K562 (cell line): Measurements from ENCODE around the gene FABP3. TPM values are rescaled to one million over a fixed set of nuclear protein-coding genes. Genes with fewer than 3 reads are reported as not detected.

ENCODE experiments used
- ATAC-seq: fragments of 200-7000 bp; cut with Tn5 transposase; 3 replicates; pipeline ENCODE4 v1.9.1; 2020; ENCODE audit warnings: moderate library complexity
- BruUV-seq: library from RNA; stranded (reverse); fragments of 400-500 nt; replicated peaks from 2 replicates; lab custom pipeline; 2021; lab: Mats Ljungman, UMichigan
- CTCF ChIA-PET: fragments of 300-600 bp; formaldehyde crosslinking; extraction: SDS; loops from one replicate; lab custom pipeline; 2021; ENCODE audit warnings: low intra/inter-chr PET ratio; lab: Yijun Ruan, JAX
- POLR2A ChIA-PET: fragments of 300-600, 350-650 bp; sonication (Branson Sonifier 250); formaldehyde crosslinking; extraction: SDS; loops from one replicate; lab custom pipeline; 2021; ENCODE audit warnings: antibody characterized with exemption, inconsistent platforms; lab: Yijun Ruan, JAX
- DNase-seq, 4 experiments: peaks; one replicate each; pipeline versions ENCODE4 v3.0.0 to v3.0.0-alpha.2; 2011 to 2018; ENCODE audit warnings: low spot score in 3 of 4, mixed read lengths in 3 of 4; ENCODE audit errors: extremely low read depth in 1 of 4
- FAIRE-seq: peaks from 2 replicates; lab custom pipeline; 2011; peaks lifted over from hg19 to GRCh38; lab: Jason Lieb, UNC
- H2AFZ ChIP-seq: 2 replicates; pipeline ENCODE4 v1.6.0; 2011; ENCODE audit warnings: low read depth, low read length, control low read depth, inconsistent platforms
- H3K27ac ChIP-seq: fragments of 200-600 bp; 3 replicates; pipeline ENCODE4 v1.8.0; 2011; ENCODE audit warnings: low read depth, mild to moderate bottlenecking, control low read depth, inconsistent platforms, low read length, moderate library complexity, mixed read lengths; ENCODE audit errors: extremely low read depth
- H3K27me3 ChIP-seq, 2 experiments: fragments of 300-600 bp in 1 of 2; 2 replicates in 1 of 2; 3 replicates in 1 of 2; pipeline versions ENCODE4 v1.6.0 to v1.8.0; 2011; ENCODE audit warnings: inconsistent platforms in 2 of 2, low read length in 2 of 2, mild to moderate bottlenecking in 1 of 2, mixed read lengths in 1 of 2, moderate library complexity in 1 of 2; ENCODE audit not compliant: control insufficient read depth in 2 of 2, insufficient read depth in 2 of 2
- H3K36me3 ChIP-seq: fragments of 300-600 bp; 3 replicates; pipeline ENCODE4 v1.8.0; 2011; ENCODE audit warnings: mild to moderate bottlenecking, low read length, inconsistent platforms; ENCODE audit not compliant: control insufficient read depth, insufficient read depth
- H3K4me1 ChIP-seq, 2 experiments: fragments of 200-600 bp in 1 of 2; replicated peaks in 1 of 2; 2 replicates in 1 of 2; 3 replicates in 1 of 2; pipeline versions ENCODE4 v1.5.1 to v1.8.0; 2011; ENCODE audit warnings: inconsistent platforms in 2 of 2, low read length in 2 of 2, mild to moderate bottlenecking in 1 of 2, mixed read lengths in 1 of 2, moderate library complexity in 1 of 2; ENCODE audit not compliant: control insufficient read depth in 2 of 2, insufficient read depth in 2 of 2
- H3K4me2 ChIP-seq: 2 replicates; pipeline ENCODE4 v1.6.1; 2011; ENCODE audit warnings: low read length, control low read depth, inconsistent platforms, mixed read lengths; ENCODE audit not compliant: insufficient read depth
- H3K4me3 ChIP-seq: fragments of 200-600 bp; sonication (generic), shearing (Covaris generic); 2 replicates; pipeline ENCODE4 v1.5.1; 2016; ENCODE audit warnings: control low read depth, inconsistent platforms
- H3K79me2 ChIP-seq: fragments of 200-600 bp; 3 replicates; pipeline ENCODE4 v1.8.0; 2011; ENCODE audit warnings: low read length, inconsistent platforms; ENCODE audit not compliant: control insufficient read depth, insufficient read depth
- H3K9ac ChIP-seq, 2 experiments: 2 replicates each; pipeline versions ENCODE4 v1.6.0 to v1.6.1; 2011; ENCODE audit warnings: low read depth in 2 of 2, low read length in 2 of 2, control low read depth in 1 of 2, inconsistent platforms in 1 of 2, mild to moderate bottlenecking in 1 of 2, mixed read lengths in 1 of 2; ENCODE audit not compliant: insufficient read depth in 1 of 2
- H3K9me1 ChIP-seq: one replicate; pipeline ENCODE4 v1.6.0; 2011; ENCODE audit warnings: inconsistent platforms, mild to moderate bottlenecking, low read length, moderate library complexity; ENCODE audit not compliant: control insufficient read depth, insufficient read depth
- H3K9me3 ChIP-seq: replicated peaks from 2 replicates; pipeline ENCODE4 v1.5.1; 2011; ENCODE audit warnings: low read depth, low read length, inconsistent platforms; ENCODE audit not compliant: control insufficient read depth, insufficient read depth
- H4K20me1 ChIP-seq: replicated peaks from 2 replicates; pipeline ENCODE4 v1.6.1; 2011; ENCODE audit warnings: low read length, inconsistent platforms, mixed read lengths; ENCODE audit not compliant: control insufficient read depth, insufficient read depth
- HDAC6 ChIP-seq: IDR thresholded peaks from 2 replicates; pipeline ENCODE4 v1.6.1; 2012; ENCODE audit warnings: low read depth, mild to moderate bottlenecking, control low read depth, inconsistent platforms, low read length, moderate library complexity
- RBBP5 ChIP-seq: fragments of 200-600 bp; sonication (generic); IDR thresholded peaks from 2 replicates; pipeline ENCODE4 v1.6.1; 2012; ENCODE audit warnings: borderline replicate concordance, mild to moderate bottlenecking, low read length, control low read depth, inconsistent platforms; ENCODE audit not compliant: insufficient read depth, poor library complexity, severe bottlenecking
- TEAD2 ChIP-seq: fragments of 450-650 bp; IDR thresholded peaks from 2 replicates; pipeline ENCODE4 v1.6.1; 2016; ENCODE audit warnings: missing genetic modification characterization, control low read depth, missing compliant biosample characterization
- ZNF408 ChIP-seq: fragments of 250-450 bp; sonication (Bioruptor Pico); IDR thresholded peaks from 2 replicates; pipeline ENCODE4 v1.4.0; 2020; ENCODE audit warnings: low read depth, mild to moderate bottlenecking, moderate library complexity
- WGBS: fragments of 100-300 bp; shearing (Covaris generic); methylation state at CpG from one replicate; pipeline ENCODE4 v1.1.6; 2016; ENCODE audit warnings: low coverage, mixed read lengths; ENCODE audit not compliant: insufficient coverage; ENCODE audit errors: missing lambda C conversion rate; 5-methylcytosine and 5-hydroxymethylcytosine counted together
- in situ Hi-C: fragments of 300-500 bp; cut with MboI; formaldehyde crosslinking; loops from 4 replicates; pipeline ENCODE4 v1.15.0; 2018; ENCODE audit warnings: inconsistent platforms, mixed read lengths
- intact Hi-C: fragments of 100-400 bp; cut with micrococcal nuclease; formaldehyde crosslinking; loops from 2 replicates; pipeline ENCODE4 v1.14.2; 2022
- polyA plus RNA-seq, 8 experiments: library from polyadenylated mRNA; depleted of rRNA in 4 of 8; stranded (reverse) in 5 of 8; unstranded in 3 of 8; fragments of >200 nt; fragmentation: Nextera tagmentation in 2 of 8; fragmentation: Illumina TruSeq in 1 of 8; extraction: Ambion mirVana in 2 of 8; extraction: Trizol in 1 of 8; gene quantifications; 2 replicates each; pipeline versions ENCODE4 v1.2.1 to v1.2.3, GENCODE V29; 2011 to 2014; ENCODE audit warnings: inconsistent platforms in 1 of 8, missing spikeins in 1 of 8
- total RNA-seq, 7 experiments: library from RNA; depleted of rRNA in 6 of 7; stranded (reverse); fragments of >200 nt in 6 of 7; fragmentation: Illumina TruSeq in 2 of 7; extraction: Trizol in 2 of 7; gene quantifications; 2 replicates each; pipeline versions ENCODE4 v1.2.1 to v1.2.3, GENCODE V29; 2011 to 2021; ENCODE audit warnings: low replicate concordance in 1 of 7
- TF ChIP-seq, protein P1 (sequence below): fragments of 200-800 bp; sonication (Bioruptor generic); IDR thresholded peaks from 2 replicates; pipeline ENCODE4 v1.6.1; 2017; ENCODE audit warnings: missing genetic modification characterization, missing compliant biosample characterization
- TF ChIP-seq, protein P2 (sequence below), 2 experiments: IDR thresholded peaks; 2 replicates each; pipeline ENCODE4 v1.6.1; 2011; ENCODE audit warnings: borderline replicate concordance in 1 of 2, control low read depth in 1 of 2, low read depth in 1 of 2, low read length in 1 of 2, mild to moderate bottlenecking in 1 of 2, mixed read lengths in 1 of 2, moderate library complexity in 1 of 2; ENCODE audit not compliant: insufficient read depth in 1 of 2, insufficient read length in 1 of 2, poor library complexity in 1 of 2, severe bottlenecking in 1 of 2; ENCODE audit errors: extremely low read depth in 1 of 2
- TF ChIP-seq, protein P3 (sequence below), 2 experiments: fragments of 450-650 bp; conservative IDR thresholded peaks; 2 replicates each; pipeline ENCODE4 v1.6.1; 2017; ENCODE audit warnings: mild to moderate bottlenecking in 2 of 2, moderate library complexity in 2 of 2

Gene FABP3
- total and polyA plus RNA-seq, 9 of the 15 experiments (the other 6 are each of a cell fraction or from before 2014, with no cell fraction given): 0.22 TPM; not detected in 8

DNA sequence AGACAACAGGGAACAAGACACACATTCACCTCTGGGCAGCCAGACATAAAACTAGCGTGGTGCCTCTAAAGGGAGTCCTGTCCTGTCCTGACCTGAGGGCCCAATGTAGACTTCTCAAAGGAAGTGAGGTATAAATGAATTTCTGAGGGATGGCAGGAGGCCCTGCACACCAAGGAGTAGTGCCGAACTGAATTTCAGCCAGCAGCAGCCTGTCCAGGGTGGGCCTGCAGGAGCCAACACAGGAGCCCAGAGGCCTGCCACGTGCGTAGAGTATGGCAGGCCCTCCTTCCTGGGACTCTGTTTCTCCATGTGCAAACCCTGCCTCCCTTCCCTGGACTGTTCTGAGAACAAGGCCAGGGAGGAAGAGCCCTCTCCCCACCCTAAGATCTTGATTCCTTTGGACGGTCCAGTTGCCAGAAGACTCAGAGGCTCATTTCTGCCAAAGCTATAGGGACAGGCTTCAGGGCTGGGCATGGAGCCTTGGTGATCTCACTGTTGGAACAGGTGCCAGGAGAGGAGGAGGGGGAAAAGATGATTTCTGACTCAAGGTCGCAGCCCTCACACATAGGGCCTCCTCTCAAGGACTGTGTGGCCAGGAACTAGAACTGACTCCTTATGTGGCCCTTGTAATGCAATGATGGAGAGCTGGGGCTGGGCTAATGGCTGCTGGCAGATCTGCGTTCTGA, 1.8 kb upstream of the FABP3 start:
- Histone ChIP-seq H3K36me3 (no peaks in the 10 kb centered on the region), H4K20me1 (no peaks in the 10 kb centered on the region), H3K9me3 (no peaks in the 10 kb centered on the region), H3K4me3 (no peak overlapping the region), H3K79me2 (no peaks in the 10 kb centered on the region), H3K4me1 (peaks cover 8 to 19% of the 10 kb centered on the region in 2 experiments), H3K9me1 (no peaks in the 10 kb centered on the region), H3K27ac (no peak overlapping the region), H2AFZ (no peak overlapping the region), H3K27me3 (no peaks in the 10 kb centered on the region; a peak in 1 of 5 replicates), H3K9ac (no peak overlapping the region), H3K4me2 (no peak overlapping the region)
- DNase-seq (no peak), ATAC-seq (no peak), FAIRE-seq (no peak)
- TF ChIP-seq HDAC6 (no peak), ZNF408 (CRISPR knock-in tag) (no peak)
- ChIA-PET POLR2A (interaction anchor here (0.6 to 2.1 kb wide), 3 partner anchors 11 to 174 kb away, joined by 3 to 6 read pairs (median 3); no protein-coding TSS in a partner anchor), CTCF (no interaction called here)
- BruUV-seq: no TSS peak
- WGBS: 79% methylated on average over 7 of the region's 7 CpGs
- intact Hi-C loops: no loop called here
- in situ Hi-C loops: no loop called here

GRCh38 chr1:31373897-31374486, 1.1 kb upstream of the FABP3 start:
- ATAC-seq: no peak
- 56% methylated on average over 11 of the region's 11 CpGs for WGBS
- Histone ChIP-seq H3K79me2 (no peaks in the 10 kb centered on the region), H3K9me1 (no peaks in the 10 kb centered on the region), H3K27me3 (no peaks in the 10 kb centered on the region; a peak in 1 of 5 replicates), H3K4me2 (peak overlapping the region; percentile 37; the same call in 1 of the 2 replicates), H3K4me3 (no peak overlapping the region), H4K20me1 (no peaks in the 10 kb centered on the region), H3K36me3 (no peaks in the 10 kb centered on the region), H3K27ac (no peak overlapping the region), H3K9me3 (no peaks in the 10 kb centered on the region), H3K4me1 (peaks cover 8 to 19% of the 10 kb centered on the region in 2 experiments), H3K9ac (peak overlapping the region in 1 of 2 experiments; percentile 66; a peak in 3 of 4 replicates), H2AFZ (peak overlapping the region; percentile 73)
- FAIRE-seq: no peak
- DNase-seq: no peak
- no TSS peak for BruUV-seq
- POLR2A ChIA-PET: interaction anchor here (0.6 to 2.1 kb wide), 9 partner anchors 9 to 759 kb away, joined by 3 to 8 read pairs (median 3); no protein-coding TSS in a partner anchor
- in situ Hi-C loops: no loop called here
- CTCF ChIA-PET: no interaction called here
- intact Hi-C loops: no loop called here
- TF ChIP-seq, protein P1, sequence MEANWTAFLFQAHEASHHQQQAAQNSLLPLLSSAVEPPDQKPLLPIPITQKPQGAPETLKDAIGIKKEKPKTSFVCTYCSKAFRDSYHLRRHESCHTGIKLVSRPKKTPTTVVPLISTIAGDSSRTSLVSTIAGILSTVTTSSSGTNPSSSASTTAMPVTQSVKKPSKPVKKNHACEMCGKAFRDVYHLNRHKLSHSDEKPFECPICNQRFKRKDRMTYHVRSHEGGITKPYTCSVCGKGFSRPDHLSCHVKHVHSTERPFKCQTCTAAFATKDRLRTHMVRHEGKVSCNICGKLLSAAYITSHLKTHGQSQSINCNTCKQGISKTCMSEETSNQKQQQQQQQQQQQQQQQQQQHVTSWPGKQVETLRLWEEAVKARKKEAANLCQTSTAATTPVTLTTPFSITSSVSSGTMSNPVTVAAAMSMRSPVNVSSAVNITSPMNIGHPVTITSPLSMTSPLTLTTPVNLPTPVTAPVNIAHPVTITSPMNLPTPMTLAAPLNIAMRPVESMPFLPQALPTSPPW (CRISPR knock-in tag): peak; percentile 18; the same call in 1 of the 2 replicates
- TF ChIP-seq RBBP5 (peak; percentile 31), TEAD2 (tag) (no peak)
- TF ChIP-seq, protein P2, sequence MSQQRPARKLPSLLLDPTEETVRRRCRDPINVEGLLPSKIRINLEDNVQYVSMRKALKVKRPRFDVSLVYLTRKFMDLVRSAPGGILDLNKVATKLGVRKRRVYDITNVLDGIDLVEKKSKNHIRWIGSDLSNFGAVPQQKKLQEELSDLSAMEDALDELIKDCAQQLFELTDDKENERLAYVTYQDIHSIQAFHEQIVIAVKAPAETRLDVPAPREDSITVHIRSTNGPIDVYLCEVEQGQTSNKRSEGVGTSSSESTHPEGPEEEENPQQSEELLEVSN (IDR thresholded peaks at IDR 0.05; ENCODE audit: borderline replicate concordance in 1 of 2, extremely low read depth in 1 of 2, insufficient read depth in 1 of 2, insufficient read length in 1 of 2, low read depth in 1 of 2, low read length in 1 of 2, poor library complexity in 1 of 2, severe bottlenecking in 1 of 2): peak in 1 of 2 experiments; percentile 34
- TF ChIP-seq, protein P3, sequence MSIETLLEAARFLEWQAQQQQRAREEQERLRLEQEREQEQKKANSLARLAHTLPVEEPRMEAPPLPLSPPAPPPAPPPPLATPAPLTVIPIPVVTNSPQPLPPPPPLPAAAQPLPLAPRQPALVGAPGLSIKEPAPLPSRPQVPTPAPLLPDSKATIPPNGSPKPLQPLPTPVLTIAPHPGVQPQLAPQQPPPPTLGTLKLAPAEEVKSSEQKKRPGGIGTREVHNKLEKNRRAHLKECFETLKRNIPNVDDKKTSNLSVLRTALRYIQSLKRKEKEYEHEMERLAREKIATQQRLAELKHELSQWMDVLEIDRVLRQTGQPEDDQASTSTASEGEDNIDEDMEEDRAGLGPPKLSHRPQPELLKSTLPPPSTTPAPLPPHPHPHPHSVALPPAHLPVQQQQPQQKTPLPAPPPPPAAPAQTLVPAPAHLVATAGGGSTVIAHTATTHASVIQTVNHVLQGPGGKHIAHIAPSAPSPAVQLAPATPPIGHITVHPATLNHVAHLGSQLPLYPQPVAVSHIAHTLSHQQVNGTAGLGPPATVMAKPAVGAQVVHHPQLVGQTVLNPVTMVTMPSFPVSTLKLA (conservative IDR thresholded peaks at IDR 0.05): no peak
